ENCODE data around the gene SFT2D2. TPM values are rescaled to one million over a fixed set of nuclear protein-coding genes. Genes with fewer than 3 reads are reported as not detected.
A peak's percentile ranks its signal among the peaks of the same experiment; 100 is the strongest.

SFT2D2 gene
- total RNA-seq, 2 experiments from 2014 or later: 56.8 to 58.4 TPM

- H3K27ac Mint-ChIP-seq: no peak overlapping the region
- H3K4me3 Mint-ChIP-seq: no peak overlapping the region
- POLR2A ChIA-PET: no interaction called here
- H3K27me3 Mint-ChIP-seq: no peaks in the 10 kb centered on the region
- H3K9me3 Mint-ChIP-seq: no peaks in the 10 kb centered on the region
- peaks cover 39% of the 10 kb centered on the region for H3K4me1 Mint-ChIP-seq
- no peak for ATAC-seq (ENCODE audit: low read depth)
- peaks cover 37% of the 10 kb centered on the region for H3K36me3 Mint-ChIP-seq
- DNase-seq: no peak
These were observed 4.9 kb downstream of the SFT2D2 start for GRCh38 chr1:168230709-168231108.

GRCh38 chr1:168234846-168235547 is 9.2 kb downstream of the SFT2D2 start:
- DNase-seq: no peak
- Mint-ChIP-seq H3K36me3 (peaks cover 41% of the 10 kb centered on the region), H3K4me1 (peaks cover 28% of the 10 kb centered on the region), H3K27ac (no peak overlapping the region), H3K4me3 (no peak overlapping the region), H3K9me3 (no peaks in the 10 kb centered on the region), H3K27me3 (no peaks in the 10 kb centered on the region)
- POLR2A ChIA-PET: interaction anchor here (0.5 to 2.6 kb wide), 4 partner anchors 9 to 128 kb away, joined by 3 to 18 read pairs (median 4); partner anchors contain the start of gene SFT2D2
- ATAC-seq (ENCODE audit: low read depth): peak; percentile 91

- Mint-ChIP-seq H3K36me3 (peaks cover 46% of the 10 kb centered on the region), H3K27ac (no peak overlapping the region), H3K4me1 (peaks cover 28% of the 10 kb centered on the region), H3K4me3 (no peak overlapping the region), H3K27me3 (no peaks in the 10 kb centered on the region), H3K9me3 (no peaks in the 10 kb centered on the region)
- peak; percentile 28 for ATAC-seq (ENCODE audit: low read depth)
- POLR2A ChIA-PET: interaction anchor here (0.5 to 2.6 kb wide), 3 partner anchors 9 to 127 kb away, joined by 3 to 18 read pairs (median 3); partner anchors contain the start of gene SFT2D2
- no peak for DNase-seq
These were observed 9.7 kb downstream of the SFT2D2 start for GRCh38 chr1:168235548-168235885.

GRCh38 chr1:168235937-168236336 is 10.1 kb downstream of the SFT2D2 start:
- POLR2A ChIA-PET: interaction anchor here (0.5 to 2.6 kb wide), 3 partner anchors 10 to 127 kb away, joined by 3 to 18 read pairs (median 3); partner anchors contain the start of gene SFT2D2
- no peak for ATAC-seq (ENCODE audit: low read depth)
- Mint-ChIP-seq H3K4me1 (peaks cover 28% of the 10 kb centered on the region), H3K27ac (no peak overlapping the region), H3K9me3 (no peaks in the 10 kb centered on the region), H3K27me3 (no peaks in the 10 kb centered on the region), H3K36me3 (peaks cover 50% of the 10 kb centered on the region), H3K4me3 (no peak overlapping the region)
- no peak for DNase-seq

DNA sequence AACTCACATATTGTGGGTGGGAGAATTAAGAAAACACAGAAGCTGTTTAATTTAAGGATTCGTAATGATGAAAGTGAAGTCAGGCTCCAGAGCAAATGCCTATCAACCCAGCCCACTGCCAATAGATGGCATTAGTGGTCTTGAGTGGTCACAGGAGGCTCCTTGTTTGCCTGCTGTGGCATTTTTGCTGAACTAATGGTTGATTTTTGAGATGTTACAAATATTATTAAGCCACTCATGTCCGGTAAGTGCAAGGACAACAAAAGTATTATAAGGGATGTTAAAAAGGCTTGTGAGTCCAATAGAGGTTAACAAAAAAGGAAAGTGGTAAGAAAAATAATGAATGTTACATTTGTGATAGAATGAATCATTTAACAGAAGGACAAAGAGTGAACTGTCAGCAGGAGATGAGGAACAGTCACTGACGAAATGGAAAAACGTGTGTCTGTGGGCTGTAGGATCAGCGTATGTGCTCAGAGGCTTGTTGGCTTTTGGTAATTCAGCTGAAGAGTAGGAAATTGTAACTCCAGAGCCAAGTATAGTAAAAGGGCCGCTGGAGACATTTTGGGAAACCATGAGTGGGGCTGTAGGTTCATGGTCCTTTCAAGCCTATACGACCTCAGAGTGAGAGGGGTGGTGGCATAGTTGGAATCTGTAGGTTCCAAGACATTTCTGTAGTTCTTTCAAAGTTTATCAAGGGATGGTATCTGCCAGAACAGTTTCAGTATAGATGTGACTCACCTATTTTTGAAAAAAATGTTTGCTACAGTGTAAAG is 11.2 kb downstream of the SFT2D2 start:
- peak overlapping the region; percentile 24 for H3K27ac Mint-ChIP-seq
- H3K36me3 Mint-ChIP-seq: peaks cover 57% of the 10 kb centered on the region
- no peak for ATAC-seq (ENCODE audit: low read depth)
- peaks cover 28% of the 10 kb centered on the region for H3K4me1 Mint-ChIP-seq
- H3K4me3 Mint-ChIP-seq: no peak overlapping the region
- DNase-seq: no peak
- no peaks in the 10 kb centered on the region for H3K27me3 Mint-ChIP-seq
- POLR2A ChIA-PET: interaction anchor here (1.6 kb wide), 1 partner anchor 11 kb away, joined by 4 read pairs; the partner anchor contains the start of gene SFT2D2
- no peaks in the 10 kb centered on the region for H3K9me3 Mint-ChIP-seq

- peaks cover 2% of the 10 kb centered on the region for H3K9me3 Mint-ChIP-seq
- H3K36me3 Mint-ChIP-seq: peaks cover 75% of the 10 kb centered on the region
- ATAC-seq (ENCODE audit: low read depth) (no peak), DNase-seq (no peak)
- no peak overlapping the region for H3K27ac Mint-ChIP-seq
- H3K27me3 Mint-ChIP-seq: no peaks in the 10 kb centered on the region
- peaks cover 26% of the 10 kb centered on the region for H3K4me1 Mint-ChIP-seq
- H3K4me3 Mint-ChIP-seq: no peak overlapping the region
- POLR2A ChIA-PET: no interaction called here
These were observed 17.4 kb downstream of the SFT2D2 start for GRCh38 chr1:168243198-168243597.

DNA sequence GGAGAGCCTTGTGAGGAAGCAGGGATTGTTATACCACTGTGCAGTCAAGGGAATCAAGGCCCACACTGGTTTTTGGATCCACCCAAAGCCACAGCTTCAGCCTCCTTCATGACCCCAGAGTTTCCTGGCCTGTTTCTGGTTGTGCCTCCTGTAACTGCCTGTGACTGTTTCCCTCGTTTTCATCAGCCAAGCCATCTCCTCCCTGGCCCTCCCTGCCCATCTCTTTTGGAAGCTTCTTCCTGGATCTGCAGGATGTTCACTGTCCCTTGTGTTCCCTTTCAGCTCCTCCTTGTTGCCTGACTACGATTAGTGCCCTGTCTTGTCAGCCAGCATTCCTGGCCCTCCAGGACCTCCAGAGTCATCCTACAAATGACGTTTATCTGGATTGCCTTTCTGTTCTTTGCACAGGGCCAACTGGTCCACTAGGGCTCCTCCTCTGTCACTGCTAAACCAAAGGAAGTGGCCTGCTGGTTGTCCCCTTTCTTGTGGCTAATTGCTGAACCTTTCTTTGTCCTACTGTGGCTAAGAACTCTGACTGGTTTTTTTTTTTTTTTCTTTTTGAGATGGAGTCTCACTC is 17.9 kb downstream of the SFT2D2 start:
- no peaks in the 10 kb centered on the region for H3K27me3 Mint-ChIP-seq
- peak overlapping the region; percentile 76 for H3K27ac Mint-ChIP-seq
- DNase-seq (no peak), ATAC-seq (ENCODE audit: low read depth) (peak; percentile 75)
- POLR2A ChIA-PET: no interaction called here
- H3K4me1 Mint-ChIP-seq: peaks cover 26% of the 10 kb centered on the region
- peaks cover 2% of the 10 kb centered on the region for H3K9me3 Mint-ChIP-seq
- peak overlapping the region; percentile 35 for H3K4me3 Mint-ChIP-seq
- H3K36me3 Mint-ChIP-seq: peaks cover 78% of the 10 kb centered on the region

- DNase-seq (no peak), ATAC-seq (ENCODE audit: low read depth) (no peak)
- Mint-ChIP-seq H3K27ac (no peak overlapping the region), H3K4me1 (peaks cover 26% of the 10 kb centered on the region), H3K9me3 (peaks cover 2% of the 10 kb centered on the region), H3K27me3 (no peaks in the 10 kb centered on the region), H3K4me3 (no peak overlapping the region), H3K36me3 (peaks cover 78% of the 10 kb centered on the region)
- POLR2A ChIA-PET: no interaction called here
These were observed 19.2 kb downstream of the SFT2D2 start for GRCh38 chr1:168245042-168245441.

GRCh38 chr1:168246506-168246905 is 20.7 kb downstream of the SFT2D2 start:
- Mint-ChIP-seq H3K4me1 (peaks cover 26% of the 10 kb centered on the region), H3K36me3 (peaks cover 75% of the 10 kb centered on the region), H3K27ac (no peak overlapping the region), H3K9me3 (peaks cover 2% of the 10 kb centered on the region), H3K4me3 (no peak overlapping the region), H3K27me3 (no peaks in the 10 kb centered on the region)
- ATAC-seq (ENCODE audit: low read depth): no peak
- DNase-seq: no peak
- POLR2A ChIA-PET: no interaction called here

- no peak overlapping the region for H3K27ac Mint-ChIP-seq
- peaks cover 5% of the 10 kb centered on the region for H3K4me1 Mint-ChIP-seq
- H3K9me3 Mint-ChIP-seq: peaks cover 16% of the 10 kb centered on the region
- H3K36me3 Mint-ChIP-seq: peaks cover 67% of the 10 kb centered on the region
- ATAC-seq (ENCODE audit: low read depth): no peak
- no peaks in the 10 kb centered on the region for H3K27me3 Mint-ChIP-seq
- H3K4me3 Mint-ChIP-seq: no peak overlapping the region
- DNase-seq: no peak
- POLR2A ChIA-PET: no interaction called here
These were observed 26.5 kb downstream of the SFT2D2 start for GRCh38 chr1:168252204-168252733.

GRCh38 chr1:168256164-168256563 is 30.4 kb downstream of the SFT2D2 start:
- H3K36me3 Mint-ChIP-seq: peaks cover 57% of the 10 kb centered on the region

GRCh38 chr1:168257397-168257796 is 31.6 kb downstream of the SFT2D2 start:
- Mint-ChIP-seq H3K9me3 (peaks cover 14% of the 10 kb centered on the region), H3K36me3 (peaks cover 60% of the 10 kb centered on the region), H3K4me3 (no peak overlapping the region), H3K27ac (no peak overlapping the region), H3K4me1 (peaks cover 12% of the 10 kb centered on the region), H3K27me3 (no peaks in the 10 kb centered on the region)
- ATAC-seq (ENCODE audit: low read depth): no peak
- DNase-seq: no peak
- POLR2A ChIA-PET: no interaction called here

More at GRCh38 chr1:168256164-168256563, 30.4 kb downstream of the SFT2D2 start:
- no peak for ATAC-seq (ENCODE audit: low read depth)
- no peaks in the 10 kb centered on the region for H3K27me3 Mint-ChIP-seq
- no peak overlapping the region for H3K4me3 Mint-ChIP-seq
- peaks cover 14% of the 10 kb centered on the region for H3K9me3 Mint-ChIP-seq
- POLR2A ChIA-PET: no interaction called here
- no peak overlapping the region for H3K27ac Mint-ChIP-seq
- no peak for DNase-seq
- peaks cover 5% of the 10 kb centered on the region for H3K4me1 Mint-ChIP-seq

DNA sequence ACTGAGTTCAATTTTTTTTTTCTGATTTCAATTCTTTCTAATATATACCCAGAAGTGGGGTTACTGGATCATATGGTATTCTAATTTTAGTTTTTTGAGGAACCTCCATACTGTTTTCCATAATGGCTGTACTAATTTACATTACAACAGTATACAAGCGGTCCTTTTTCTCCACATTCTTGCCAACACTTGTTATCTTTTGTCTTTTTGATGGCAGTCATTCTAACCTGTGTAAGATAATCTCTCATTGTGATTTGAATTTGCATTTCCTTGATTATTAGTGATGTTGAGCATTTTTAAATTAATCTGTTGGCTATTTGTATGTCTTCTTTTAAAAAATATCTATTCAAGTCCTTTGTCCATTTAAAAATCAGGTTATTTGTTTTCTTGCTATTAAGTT is 33.8 kb downstream of the SFT2D2 start:
- Mint-ChIP-seq H3K27ac (no peak overlapping the region), H3K4me1 (peaks cover 10% of the 10 kb centered on the region), H3K9me3 (peaks cover 18% of the 10 kb centered on the region), H3K27me3 (no peaks in the 10 kb centered on the region), H3K36me3 (peaks cover 59% of the 10 kb centered on the region), H3K4me3 (no peak overlapping the region)
- POLR2A ChIA-PET: no interaction called here
- ATAC-seq (ENCODE audit: low read depth) (no peak), DNase-seq (no peak)
